Measurements from ENCODE around the gene WDR93.

DNA sequence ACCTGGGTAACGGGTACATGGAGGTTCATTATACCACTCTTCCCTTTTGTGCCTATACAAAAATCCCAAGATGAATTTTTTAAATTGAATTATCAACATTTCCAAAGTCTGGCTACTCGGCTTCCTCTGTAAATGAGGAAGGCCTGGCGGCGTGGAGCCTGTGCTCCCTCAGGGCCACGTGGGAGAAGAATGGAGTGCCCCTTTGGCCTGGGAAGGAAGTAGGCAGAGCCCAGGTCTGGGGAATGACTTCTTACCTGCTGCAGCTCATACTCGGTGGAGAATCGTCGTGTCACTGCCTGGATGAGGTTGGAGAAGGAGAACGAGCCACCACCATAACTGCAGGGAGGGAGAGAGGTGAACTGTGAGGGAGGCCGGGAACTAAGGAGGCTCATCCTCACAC, 99.6 kb downstream of the WDR93 start:
- TF ChIP-seq, protein P1, sequence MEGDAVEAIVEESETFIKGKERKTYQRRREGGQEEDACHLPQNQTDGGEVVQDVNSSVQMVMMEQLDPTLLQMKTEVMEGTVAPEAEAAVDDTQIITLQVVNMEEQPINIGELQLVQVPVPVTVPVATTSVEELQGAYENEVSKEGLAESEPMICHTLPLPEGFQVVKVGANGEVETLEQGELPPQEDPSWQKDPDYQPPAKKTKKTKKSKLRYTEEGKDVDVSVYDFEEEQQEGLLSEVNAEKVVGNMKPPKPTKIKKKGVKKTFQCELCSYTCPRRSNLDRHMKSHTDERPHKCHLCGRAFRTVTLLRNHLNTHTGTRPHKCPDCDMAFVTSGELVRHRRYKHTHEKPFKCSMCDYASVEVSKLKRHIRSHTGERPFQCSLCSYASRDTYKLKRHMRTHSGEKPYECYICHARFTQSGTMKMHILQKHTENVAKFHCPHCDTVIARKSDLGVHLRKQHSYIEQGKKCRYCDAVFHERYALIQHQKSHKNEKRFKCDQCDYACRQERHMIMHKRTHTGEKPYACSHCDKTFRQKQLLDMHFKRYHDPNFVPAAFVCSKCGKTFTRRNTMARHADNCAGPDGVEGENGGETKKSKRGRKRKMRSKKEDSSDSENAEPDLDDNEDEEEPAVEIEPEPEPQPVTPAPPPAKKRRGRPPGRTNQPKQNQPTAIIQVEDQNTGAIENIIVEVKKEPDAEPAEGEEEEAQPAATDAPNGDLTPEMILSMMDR (IDR thresholded peaks at IDR 0.05): no peak
- no peak for TF ChIP-seq POLR2A (IDR thresholded peaks at IDR 0.05)

All from adrenal gland (tissue), 5 donors.